ENCODE measurements around the gene PPP1R15B. TPM values are rescaled to one million over a fixed set of nuclear protein-coding genes. Genes with fewer than 3 reads are reported as not detected.

PPP1R15B gene
- total and polyA plus RNA-seq, 3 donors from 2014 or later = 22.5 to 42.0 (median 40.1) TPM

- H3K9me3 ChIP-seq = no peaks in the 10 kb centered on the region
- peaks cover 8% of the 10 kb centered on the region for H3K4me1 ChIP-seq
- no peak for TF ChIP-seq POLR2A (IDR thresholded peaks at IDR 0.05)
- no peak for TF ChIP-seq CTCF (IDR thresholded peaks at IDR 0.05)
- intact Hi-C loops (cut with DNase I; ENCODE audit: low total_unique reads) = no loop called here
- no peak overlapping the region for H3K27ac ChIP-seq
- no peak overlapping the region for H3K4me3 ChIP-seq
- no peak for DNase-seq
- WGBS, 2 donors = 91 to 95% methylated on average over 6 of the region's 6 CpGs
- no peaks in the 10 kb centered on the region for H3K36me3 ChIP-seq (ENCODE audit: low read depth, missing control alignments)
- H3K27me3 ChIP-seq = no peaks in the 10 kb centered on the region
Measured at GRCh38 chr1:204448991-204449677, 37.5 kb upstream of the PPP1R15B start.

- H3K36me3 ChIP-seq (ENCODE audit: low read depth, missing control alignments) = no peaks in the 10 kb centered on the region
- H3K27ac ChIP-seq = no peak overlapping the region
- no peaks in the 10 kb centered on the region for H3K27me3 ChIP-seq
- 91 to 92% methylated on average over 7 of the region's 7 CpGs for WGBS, 2 donors
- no peak for TF ChIP-seq POLR2A (IDR thresholded peaks at IDR 0.05)
- no peak for TF ChIP-seq CTCF (IDR thresholded peaks at IDR 0.05)
- H3K9me3 ChIP-seq = no peaks in the 10 kb centered on the region
- peaks cover 14% of the 10 kb centered on the region for H3K4me1 ChIP-seq
- no peak for DNase-seq
- intact Hi-C loops (cut with DNase I; ENCODE audit: low total_unique reads) = no loop called here
- no peak overlapping the region for H3K4me3 ChIP-seq
Measured at GRCh38 chr1:204448344-204448964, 36.8 kb upstream of the PPP1R15B start.

- no peaks in the 10 kb centered on the region for H3K36me3 ChIP-seq (ENCODE audit: low read depth, missing control alignments)
- H3K27me3 ChIP-seq = no peaks in the 10 kb centered on the region
- no peak overlapping the region for H3K27ac ChIP-seq
- TF ChIP-seq CTCF (IDR thresholded peaks at IDR 0.05) = no peak
- no peak for TF ChIP-seq POLR2A (IDR thresholded peaks at IDR 0.05)
- no peak overlapping the region for H3K4me3 ChIP-seq
- H3K9me3 ChIP-seq = no peaks in the 10 kb centered on the region
- H3K4me1 ChIP-seq = peaks cover 21% of the 10 kb centered on the region
- 58 to 75% methylated on average over 4 of the region's 4 CpGs for WGBS, 2 donors
- DNase-seq = no peak
- intact Hi-C loops (cut with DNase I; ENCODE audit: low total_unique reads) = no loop called here
Measured at GRCh38 chr1:204447736-204448135, 36.1 kb upstream of the PPP1R15B start.

- H3K4me3 ChIP-seq = no peak overlapping the region
- peaks cover 27% of the 10 kb centered on the region for H3K4me1 ChIP-seq
- TF ChIP-seq POLR2A (IDR thresholded peaks at IDR 0.05) (no peak), CTCF (IDR thresholded peaks at IDR 0.05) (no peak)
- no peak overlapping the region for H3K27ac ChIP-seq
- H3K36me3 ChIP-seq (ENCODE audit: low read depth, missing control alignments) = no peaks in the 10 kb centered on the region
- H3K27me3 ChIP-seq = no peaks in the 10 kb centered on the region
- intact Hi-C loops (cut with DNase I; ENCODE audit: low total_unique reads) = no loop called here
- no peak for DNase-seq
- 74 to 80% methylated on average over 6 of the region's 6 CpGs for WGBS, 2 donors
- no peaks in the 10 kb centered on the region for H3K9me3 ChIP-seq
Measured at GRCh38 chr1:204447190-204447589, 35.6 kb upstream of the PPP1R15B start.

Data from testis (tissue), 3 donors.